Activated naive CD4-positive, alpha-beta T cell treated with anti-CD3 and anti-CD28 coated beads, Interleukin-2, amount 50 U/mL, for 24 hours (primary cell): ENCODE results near the gene SGSM1.

Experiments used
- H3K27ac Mint-ChIP-seq: one replicate; pipeline ENCODE4 v1.8.0; 2021; ENCODE audit warnings: mild to moderate bottlenecking, mixed read lengths
- H3K27me3 Mint-ChIP-seq: one replicate; pipeline ENCODE4 v1.8.0; 2021; ENCODE audit warnings: mixed read lengths
- H3K36me3 Mint-ChIP-seq: one replicate; pipeline ENCODE4 v1.8.0; 2021; ENCODE audit warnings: mixed read lengths
- H3K4me1 Mint-ChIP-seq: one replicate; pipeline ENCODE4 v1.8.0; 2021; ENCODE audit warnings: mixed read lengths
- H3K4me3 Mint-ChIP-seq: one replicate; pipeline ENCODE4 v1.8.0; 2021; ENCODE audit warnings: mild to moderate bottlenecking, mixed read lengths
- H3K9me3 Mint-ChIP-seq: one replicate; pipeline ENCODE4 v1.8.0; 2021; ENCODE audit warnings: mixed read lengths

Gene SGSM1, protein sequence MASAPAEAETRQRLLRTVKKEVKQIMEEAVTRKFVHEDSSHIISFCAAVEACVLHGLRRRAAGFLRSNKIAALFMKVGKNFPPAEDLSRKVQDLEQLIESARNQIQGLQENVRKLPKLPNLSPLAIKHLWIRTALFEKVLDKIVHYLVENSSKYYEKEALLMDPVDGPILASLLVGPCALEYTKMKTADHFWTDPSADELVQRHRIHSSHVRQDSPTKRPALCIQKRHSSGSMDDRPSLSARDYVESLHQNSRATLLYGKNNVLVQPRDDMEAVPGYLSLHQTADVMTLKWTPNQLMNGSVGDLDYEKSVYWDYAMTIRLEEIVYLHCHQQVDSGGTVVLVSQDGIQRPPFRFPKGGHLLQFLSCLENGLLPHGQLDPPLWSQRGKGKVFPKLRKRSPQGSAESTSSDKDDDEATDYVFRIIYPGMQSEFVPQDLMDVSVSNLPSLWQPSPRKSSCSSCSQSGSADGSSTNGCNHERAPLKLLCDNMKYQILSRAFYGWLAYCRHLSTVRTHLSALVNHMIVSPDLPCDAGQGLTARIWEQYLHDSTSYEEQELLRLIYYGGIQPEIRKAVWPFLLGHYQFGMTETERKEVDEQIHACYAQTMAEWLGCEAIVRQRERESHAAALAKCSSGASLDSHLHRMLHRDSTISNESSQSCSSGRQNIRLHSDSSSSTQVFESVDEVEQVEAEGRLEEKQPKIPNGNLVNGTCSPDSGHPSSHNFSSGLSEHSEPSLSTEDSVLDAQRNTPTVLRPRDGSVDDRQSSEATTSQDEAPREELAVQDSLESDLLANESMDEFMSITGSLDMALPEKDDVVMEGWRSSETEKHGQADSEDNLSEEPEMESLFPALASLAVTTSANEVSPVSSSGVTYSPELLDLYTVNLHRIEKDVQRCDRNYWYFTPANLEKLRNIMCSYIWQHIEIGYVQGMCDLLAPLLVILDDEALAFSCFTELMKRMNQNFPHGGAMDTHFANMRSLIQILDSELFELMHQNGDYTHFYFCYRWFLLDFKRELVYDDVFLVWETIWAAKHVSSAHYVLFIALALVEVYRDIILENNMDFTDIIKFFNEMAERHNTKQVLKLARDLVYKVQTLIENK

DNA sequence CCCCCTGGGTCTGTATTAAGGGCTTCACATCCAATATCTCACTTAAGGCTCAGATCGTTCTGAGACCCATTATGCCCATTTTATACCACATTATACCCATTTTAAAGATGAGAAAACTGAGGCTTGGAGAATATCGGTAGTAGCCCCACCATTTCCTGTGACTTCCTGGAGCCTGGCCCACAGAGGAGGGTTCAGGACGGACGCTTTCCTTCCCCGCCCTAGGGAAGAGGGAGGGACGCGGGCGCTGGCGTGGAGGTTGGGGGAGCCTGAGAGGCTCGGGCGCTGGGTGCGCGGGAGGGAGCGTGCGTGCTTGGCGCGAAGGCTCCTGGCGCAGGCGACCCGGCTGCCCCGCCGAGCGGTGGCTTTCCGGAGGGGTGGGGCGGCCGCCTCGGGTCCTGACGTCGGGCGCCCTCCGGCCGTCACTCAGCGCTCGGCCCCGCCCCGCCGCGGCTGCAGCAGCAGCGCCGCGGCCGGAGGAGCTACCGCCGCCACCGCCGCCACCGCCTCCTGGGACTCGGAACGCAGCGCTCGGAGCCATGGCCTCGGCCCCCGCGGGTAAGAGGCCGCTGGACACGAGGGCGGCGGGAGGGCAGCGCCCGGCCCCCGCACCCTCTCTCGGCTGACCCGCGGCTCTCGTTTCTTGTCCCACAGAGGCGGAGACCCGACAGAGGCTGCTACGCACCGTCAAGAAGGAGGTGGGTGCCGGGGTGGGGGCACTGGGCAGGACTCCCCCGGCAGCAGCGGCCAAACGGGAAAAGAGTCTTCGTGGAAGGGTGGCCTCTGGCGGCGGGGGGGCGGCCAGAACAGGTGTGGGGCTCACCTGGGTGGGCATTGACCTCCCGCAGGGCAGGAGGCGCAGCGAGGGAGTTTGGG lies at the start of gene SGSM1:
TSS of gene SGSM1 (plus strand) at position 422 of the 873 bp plus-strand sequence. CDS start at position 537, 115 bp downstream.
- Mint-ChIP-seq H3K36me3 (no peaks in the 10 kb centered on the region), H3K9me3 (no peaks in the 10 kb centered on the region), H3K4me1 (peaks cover 19% of the 10 kb centered on the region), H3K4me3 (peak within 1 kb of the TSS; percentile 80), H3K27ac (no peak within 1 kb of the TSS), H3K27me3 (no peaks in the 10 kb centered on the region)

GRCh38 chr22:24758164-24758799 lies 47.7 kb upstream of the SGSM1 start:
- H3K9me3 Mint-ChIP-seq, result no peaks in the 10 kb centered on the region
- H3K4me1 Mint-ChIP-seq, result no peaks in the 10 kb centered on the region
- no peaks in the 10 kb centered on the region for H3K27me3 Mint-ChIP-seq
- no peak overlapping the region for H3K27ac Mint-ChIP-seq
- no peak overlapping the region for H3K4me3 Mint-ChIP-seq
- H3K36me3 Mint-ChIP-seq, result no peaks in the 10 kb centered on the region

DNA sequence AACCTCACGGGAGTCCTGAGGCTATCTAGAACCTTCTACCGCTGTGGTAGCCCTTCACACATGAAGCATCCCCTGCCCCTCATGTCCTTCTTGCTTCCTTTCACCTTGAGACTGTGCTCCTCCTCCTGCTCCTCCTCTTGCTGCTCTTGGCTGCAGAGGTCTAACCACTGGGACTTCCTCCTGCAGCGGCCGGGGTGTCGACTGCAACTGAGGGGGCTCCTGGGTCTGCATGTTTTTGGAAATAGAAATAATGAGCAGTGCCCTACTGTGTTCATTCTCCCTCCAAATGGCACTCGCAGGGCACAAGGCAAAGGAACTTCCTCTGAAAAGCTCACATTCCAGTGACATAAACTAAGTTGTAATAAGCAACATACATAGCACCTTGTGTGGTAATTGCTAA lies 46.2 kb upstream of the SGSM1 start:
- no peak overlapping the region for H3K4me3 Mint-ChIP-seq
- no peaks in the 10 kb centered on the region for H3K36me3 Mint-ChIP-seq
- no peaks in the 10 kb centered on the region for H3K4me1 Mint-ChIP-seq
- no peak overlapping the region for H3K27ac Mint-ChIP-seq
- H3K27me3 Mint-ChIP-seq, result peaks cover 1% of the 10 kb centered on the region
- H3K9me3 Mint-ChIP-seq, result no peaks in the 10 kb centered on the region

DNA sequence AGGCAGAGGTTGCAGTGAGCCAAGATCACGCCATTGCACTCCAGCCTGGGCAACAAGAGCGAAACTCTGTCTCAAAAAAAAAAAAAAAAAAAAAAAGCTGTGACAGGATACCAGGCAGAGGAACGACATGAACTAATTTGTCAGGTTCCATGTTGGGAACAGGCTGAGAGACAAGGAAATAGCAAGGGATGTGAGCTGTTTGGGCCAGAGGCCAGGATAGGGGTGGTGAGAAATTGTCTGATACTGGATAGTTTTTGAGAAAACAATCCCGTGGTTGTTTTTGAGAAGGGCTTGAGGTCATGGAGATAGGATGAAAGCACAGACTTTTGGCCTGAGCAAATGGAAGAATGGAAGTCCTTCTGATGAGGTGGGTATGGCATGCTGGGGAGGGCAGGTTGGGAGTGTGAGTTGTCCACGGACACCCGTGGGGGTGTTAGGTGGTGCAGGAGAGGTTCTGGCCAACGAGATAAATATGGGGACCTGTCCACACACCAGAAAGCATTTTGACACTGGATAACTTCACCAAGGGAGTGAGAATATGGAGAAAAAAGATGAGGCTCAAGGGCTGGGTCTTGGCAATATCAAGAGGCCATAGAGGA lies 45.2 kb upstream of the SGSM1 start:
- Mint-ChIP-seq H3K4me3 (no peak overlapping the region), H3K36me3 (no peaks in the 10 kb centered on the region), H3K27me3 (peaks cover 1% of the 10 kb centered on the region), H3K9me3 (no peaks in the 10 kb centered on the region), H3K27ac (no peak overlapping the region), H3K4me1 (no peaks in the 10 kb centered on the region)

- no peak overlapping the region for H3K27ac Mint-ChIP-seq
- no peak overlapping the region for H3K4me3 Mint-ChIP-seq
Measured at GRCh38 chr22:24761888-24762675, 43.9 kb upstream of the SGSM1 start.

GRCh38 chr22:24763872-24764485 lies 42.0 kb upstream of the SGSM1 start:
- no peaks in the 10 kb centered on the region for H3K9me3 Mint-ChIP-seq
- H3K27me3 Mint-ChIP-seq, result peaks cover 1% of the 10 kb centered on the region
- H3K4me3 Mint-ChIP-seq, result no peak overlapping the region
- H3K36me3 Mint-ChIP-seq, result no peaks in the 10 kb centered on the region
- no peaks in the 10 kb centered on the region for H3K4me1 Mint-ChIP-seq
- no peak overlapping the region for H3K27ac Mint-ChIP-seq

More at GRCh38 chr22:24761888-24762675, 43.9 kb upstream of the SGSM1 start:
- H3K36me3 Mint-ChIP-seq, result no peaks in the 10 kb centered on the region
- H3K27me3 Mint-ChIP-seq, result peaks cover 1% of the 10 kb centered on the region
- H3K4me1 Mint-ChIP-seq, result no peaks in the 10 kb centered on the region
- H3K9me3 Mint-ChIP-seq, result no peaks in the 10 kb centered on the region

- Mint-ChIP-seq H3K36me3 (no peaks in the 10 kb centered on the region), H3K4me3 (no peak overlapping the region), H3K27me3 (peaks cover 1% of the 10 kb centered on the region), H3K9me3 (no peaks in the 10 kb centered on the region), H3K27ac (no peak overlapping the region), H3K4me1 (no peaks in the 10 kb centered on the region)
Measured at GRCh38 chr22:24765166-24765565, 40.8 kb upstream of the SGSM1 start.

GRCh38 chr22:24768537-24769374 lies 37.3 kb upstream of the SGSM1 start:
- H3K9me3 Mint-ChIP-seq, result no peaks in the 10 kb centered on the region
- no peaks in the 10 kb centered on the region for H3K36me3 Mint-ChIP-seq
- H3K4me3 Mint-ChIP-seq, result no peak overlapping the region
- H3K27me3 Mint-ChIP-seq, result peaks cover 3% of the 10 kb centered on the region
- H3K27ac Mint-ChIP-seq, result no peak overlapping the region
- H3K4me1 Mint-ChIP-seq, result no peaks in the 10 kb centered on the region

- H3K9me3 Mint-ChIP-seq, result no peaks in the 10 kb centered on the region
- no peaks in the 10 kb centered on the region for H3K36me3 Mint-ChIP-seq
- H3K4me3 Mint-ChIP-seq, result no peak overlapping the region
- H3K27me3 Mint-ChIP-seq, result peaks cover 3% of the 10 kb centered on the region
- H3K4me1 Mint-ChIP-seq, result no peaks in the 10 kb centered on the region
- no peak overlapping the region for H3K27ac Mint-ChIP-seq
Measured at GRCh38 chr22:24772493-24773220, 33.4 kb upstream of the SGSM1 start.

GRCh38 chr22:24775769-24776492 lies 30.1 kb upstream of the SGSM1 start:
- H3K27me3 Mint-ChIP-seq, result peaks cover 5% of the 10 kb centered on the region
- H3K4me1 Mint-ChIP-seq, result no peaks in the 10 kb centered on the region
- no peaks in the 10 kb centered on the region for H3K36me3 Mint-ChIP-seq
- no peak overlapping the region for H3K27ac Mint-ChIP-seq
- no peak overlapping the region for H3K4me3 Mint-ChIP-seq
- no peaks in the 10 kb centered on the region for H3K9me3 Mint-ChIP-seq

GRCh38 chr22:24776525-24776924 lies 29.5 kb upstream of the SGSM1 start:
- Mint-ChIP-seq H3K9me3 (no peaks in the 10 kb centered on the region), H3K4me3 (no peak overlapping the region), H3K27me3 (peaks cover 5% of the 10 kb centered on the region), H3K27ac (no peak overlapping the region), H3K36me3 (no peaks in the 10 kb centered on the region), H3K4me1 (no peaks in the 10 kb centered on the region)

DNA sequence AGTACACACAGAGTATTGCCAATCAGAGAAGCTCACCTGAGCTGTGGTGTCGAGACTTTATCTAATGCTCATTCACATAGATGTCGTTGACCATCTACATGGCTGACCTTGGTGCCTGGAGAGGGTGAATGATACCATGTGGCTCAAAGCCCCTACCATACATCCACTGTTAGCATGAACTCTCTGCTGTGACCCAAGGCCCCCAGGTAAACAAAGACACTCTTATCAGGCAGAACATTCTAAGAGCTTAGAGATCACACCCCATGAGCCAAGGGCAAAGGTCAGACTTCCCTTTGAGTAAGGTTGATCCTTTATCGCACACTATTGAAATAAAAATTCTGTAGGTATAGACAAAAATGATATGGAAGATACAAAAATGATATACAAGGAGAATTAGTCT lies 16.5 kb upstream of the SGSM1 start:
- Mint-ChIP-seq H3K27me3 (peaks cover 3% of the 10 kb centered on the region), H3K36me3 (no peaks in the 10 kb centered on the region), H3K4me3 (no peak overlapping the region), H3K4me1 (no peaks in the 10 kb centered on the region), H3K9me3 (no peaks in the 10 kb centered on the region), H3K27ac (no peak overlapping the region)
